Measurements from ENCODE around the gene FSTL5. TPM values are rescaled to one million over a fixed set of nuclear protein-coding genes. Genes with fewer than 3 reads are reported as not detected.

Gene FSTL5
- total RNA-seq, 4 donors from 2014 or later, result not detected

DNA sequence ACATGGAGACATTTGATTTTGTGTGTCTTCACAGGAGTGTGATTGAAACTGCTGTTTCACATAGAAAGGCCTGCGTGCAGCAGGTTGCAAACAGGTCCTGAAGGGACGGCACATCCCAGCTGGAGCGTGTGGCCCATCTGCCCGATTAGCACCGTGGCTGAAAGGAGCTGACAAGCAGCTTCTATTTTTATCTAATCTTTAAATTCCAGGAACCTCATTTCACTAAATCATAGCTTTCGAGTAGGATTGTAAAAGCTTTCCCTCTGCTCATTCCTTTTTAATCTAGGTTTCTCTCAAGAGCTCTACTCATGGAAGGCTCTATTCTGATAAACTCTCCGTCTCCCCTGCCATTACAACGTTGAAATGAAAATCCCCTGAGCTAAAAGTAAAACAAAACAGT, 106.8 kb downstream of the FSTL5 start:
- Histone ChIP-seq H3K4me3 (no peak overlapping the region), H3K36me3 (no peaks in the 10 kb centered on the region), H3K27ac (no peak overlapping the region), H3K4me1 (no peaks in the 10 kb centered on the region), H3K27me3 (no peaks in the 10 kb centered on the region), H3K9me3 (no peaks in the 10 kb centered on the region)
- DNase-seq (ENCODE audit: low spot score in 2 of 2), result no peak
- TF ChIP-seq POLR2AphosphoS5 (IDR thresholded peaks at IDR 0.05), result no peak
- TF ChIP-seq EP300 (IDR thresholded peaks at IDR 0.05), result no peak
- TF ChIP-seq POLR2A (IDR thresholded peaks at IDR 0.05), result no peak
- TF ChIP-seq, protein P1, sequence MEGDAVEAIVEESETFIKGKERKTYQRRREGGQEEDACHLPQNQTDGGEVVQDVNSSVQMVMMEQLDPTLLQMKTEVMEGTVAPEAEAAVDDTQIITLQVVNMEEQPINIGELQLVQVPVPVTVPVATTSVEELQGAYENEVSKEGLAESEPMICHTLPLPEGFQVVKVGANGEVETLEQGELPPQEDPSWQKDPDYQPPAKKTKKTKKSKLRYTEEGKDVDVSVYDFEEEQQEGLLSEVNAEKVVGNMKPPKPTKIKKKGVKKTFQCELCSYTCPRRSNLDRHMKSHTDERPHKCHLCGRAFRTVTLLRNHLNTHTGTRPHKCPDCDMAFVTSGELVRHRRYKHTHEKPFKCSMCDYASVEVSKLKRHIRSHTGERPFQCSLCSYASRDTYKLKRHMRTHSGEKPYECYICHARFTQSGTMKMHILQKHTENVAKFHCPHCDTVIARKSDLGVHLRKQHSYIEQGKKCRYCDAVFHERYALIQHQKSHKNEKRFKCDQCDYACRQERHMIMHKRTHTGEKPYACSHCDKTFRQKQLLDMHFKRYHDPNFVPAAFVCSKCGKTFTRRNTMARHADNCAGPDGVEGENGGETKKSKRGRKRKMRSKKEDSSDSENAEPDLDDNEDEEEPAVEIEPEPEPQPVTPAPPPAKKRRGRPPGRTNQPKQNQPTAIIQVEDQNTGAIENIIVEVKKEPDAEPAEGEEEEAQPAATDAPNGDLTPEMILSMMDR (IDR thresholded peaks at IDR 0.05), result no peak
- WGBS, result 39% methylated on average over 8 of the region's 8 CpGs

DNA sequence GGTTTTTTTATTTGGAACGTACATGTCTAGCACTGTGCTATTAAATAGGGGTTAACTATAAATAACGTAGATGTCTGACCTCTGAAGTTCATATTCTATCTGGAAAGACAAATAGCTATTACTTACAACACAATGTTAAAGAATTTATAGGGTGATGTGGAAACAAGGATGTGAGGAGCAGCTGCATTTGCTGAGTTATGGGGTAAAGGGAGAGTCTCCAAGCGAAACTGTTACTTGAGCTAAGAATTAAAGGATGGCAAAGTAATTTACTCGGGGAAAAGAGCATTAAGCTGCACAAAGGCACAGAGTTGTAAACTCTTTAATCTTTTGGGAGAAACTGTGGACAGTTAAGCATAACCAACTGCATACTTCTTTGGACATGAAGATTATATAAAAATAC, 117.7 kb downstream of the FSTL5 start:
- WGBS, result 71% methylated on average over 4 of the region's 4 CpGs
- TF ChIP-seq POLR2A (IDR thresholded peaks at IDR 0.05) (no peak), EP300 (IDR thresholded peaks at IDR 0.05) (no peak), POLR2AphosphoS5 (IDR thresholded peaks at IDR 0.05) (no peak)
- TF ChIP-seq, protein P1 (IDR thresholded peaks at IDR 0.05), result no peak
- Histone ChIP-seq H3K4me3 (no peak overlapping the region), H3K9me3 (no peaks in the 10 kb centered on the region), H3K36me3 (no peaks in the 10 kb centered on the region), H3K27me3 (no peaks in the 10 kb centered on the region), H3K4me1 (no peaks in the 10 kb centered on the region), H3K27ac (no peak overlapping the region)
- no peak for DNase-seq (ENCODE audit: low spot score in 2 of 2)

DNA sequence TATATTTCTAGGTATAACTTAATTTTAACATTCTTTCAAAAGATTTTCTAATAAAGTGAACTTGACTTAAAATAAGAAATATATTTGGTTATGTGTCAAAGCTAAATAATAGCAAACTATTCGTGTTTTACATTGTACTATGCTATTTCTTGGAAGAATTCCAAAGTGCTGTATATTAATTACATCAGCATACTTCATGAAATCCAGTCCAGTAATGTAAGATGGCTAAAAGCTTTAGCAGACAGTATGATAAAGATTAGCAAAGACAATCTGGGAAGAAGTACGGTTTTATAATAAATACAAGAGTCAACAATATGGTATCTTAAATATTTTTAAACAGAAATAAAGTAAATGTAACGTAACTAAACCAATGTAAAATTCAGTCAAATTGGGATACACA, 125.7 kb downstream of the FSTL5 start:
- H3K4me3 ChIP-seq, result no peak overlapping the region
- no peaks in the 10 kb centered on the region for H3K27me3 ChIP-seq
- H3K9me3 ChIP-seq, result no peaks in the 10 kb centered on the region
- no peaks in the 10 kb centered on the region for H3K36me3 ChIP-seq
- no peak overlapping the region for H3K27ac ChIP-seq
- TF ChIP-seq EP300 (IDR thresholded peaks at IDR 0.05), result no peak
- no peak for TF ChIP-seq POLR2A (IDR thresholded peaks at IDR 0.05)
- TF ChIP-seq POLR2AphosphoS5 (IDR thresholded peaks at IDR 0.05), result no peak
- TF ChIP-seq, protein P1 (IDR thresholded peaks at IDR 0.05), result no peak
- DNase-seq (ENCODE audit: low spot score in 2 of 2), result no peak
- 56% methylated on average over 3 of the region's 3 CpGs for WGBS
- no peaks in the 10 kb centered on the region for H3K4me1 ChIP-seq

DNA sequence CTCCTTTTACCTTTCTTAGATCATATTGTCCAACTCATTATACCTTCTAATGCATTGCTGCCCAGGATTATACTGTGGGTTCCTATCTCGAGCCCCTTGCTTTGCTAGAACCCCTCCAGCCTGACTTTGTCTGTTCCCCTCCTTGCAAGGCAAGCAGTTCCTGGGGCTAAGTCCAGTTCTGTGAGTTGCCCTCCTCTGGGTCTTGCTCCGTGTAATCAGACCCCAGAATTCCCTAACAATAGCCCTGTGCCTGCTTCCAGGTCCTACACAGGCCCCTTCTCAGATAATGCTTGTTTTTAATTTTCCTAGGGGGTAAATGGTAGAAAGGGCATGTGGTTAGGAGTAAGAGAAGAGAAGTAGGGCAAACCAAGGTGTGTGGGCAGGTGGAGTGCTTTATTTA, 145.9 kb downstream of the FSTL5 start:
- H3K27me3 ChIP-seq, result no peaks in the 10 kb centered on the region
- H3K27ac ChIP-seq, result no peak overlapping the region
- DNase-seq (ENCODE audit: low spot score in 2 of 2), result no peak
- H3K4me1 ChIP-seq, result no peaks in the 10 kb centered on the region
- no peak overlapping the region for H3K4me3 ChIP-seq
- 65% methylated on average over 2 of the region's 2 CpGs for WGBS
- no peaks in the 10 kb centered on the region for H3K36me3 ChIP-seq
- TF ChIP-seq POLR2A (IDR thresholded peaks at IDR 0.05), result no peak
- no peak for TF ChIP-seq POLR2AphosphoS5 (IDR thresholded peaks at IDR 0.05)
- TF ChIP-seq EP300 (IDR thresholded peaks at IDR 0.05), result no peak
- TF ChIP-seq, protein P1 (IDR thresholded peaks at IDR 0.05), result no peak
- no peaks in the 10 kb centered on the region for H3K9me3 ChIP-seq

DNA sequence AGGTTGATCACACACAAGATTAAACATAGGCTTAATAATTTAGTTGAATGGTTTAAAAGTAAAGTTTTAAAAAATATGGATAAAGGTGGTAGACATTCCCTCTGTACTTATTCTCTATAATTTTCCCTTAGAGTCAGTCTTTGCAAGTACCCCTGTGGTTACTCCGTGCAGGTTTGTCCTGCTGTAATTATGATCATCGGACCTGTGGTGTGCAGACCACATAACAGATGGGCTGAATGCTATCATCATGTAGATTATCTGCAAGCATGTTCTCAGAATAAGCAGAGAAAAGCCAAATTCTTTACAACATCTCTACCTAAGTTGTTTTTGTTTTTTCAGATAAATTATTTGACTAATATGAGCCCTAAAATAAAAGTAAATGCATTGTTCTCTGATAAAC, 146.8 kb downstream of the FSTL5 start:
- Histone ChIP-seq H3K36me3 (no peaks in the 10 kb centered on the region), H3K9me3 (no peaks in the 10 kb centered on the region), H3K4me3 (no peak overlapping the region), H3K4me1 (no peaks in the 10 kb centered on the region), H3K27ac (no peak overlapping the region), H3K27me3 (no peaks in the 10 kb centered on the region)
- DNase-seq (ENCODE audit: low spot score in 2 of 2), result no peak
- TF ChIP-seq, protein P1 (IDR thresholded peaks at IDR 0.05), result no peak
- no peak for TF ChIP-seq EP300 (IDR thresholded peaks at IDR 0.05)
- TF ChIP-seq POLR2A (IDR thresholded peaks at IDR 0.05), result no peak
- no peak for TF ChIP-seq POLR2AphosphoS5 (IDR thresholded peaks at IDR 0.05)
- 89% methylated on average over 2 of the region's 2 CpGs for WGBS

All from suprapubic skin (tissue), 4 donors.